MCF 10A (cell line): ENCODE data around the gene POLR1E. TPM values are rescaled to one million over a fixed set of nuclear protein-coding genes. Genes with fewer than 3 reads are reported as not detected.
"Not testable (repeated sequence)": the region's sequence is repeated elsewhere in the genome, so short reads cannot be mapped to it uniquely, and the experiment has no call there.

Experiments used
- BruUV-seq: library from RNA; stranded (reverse); fragments of 400-500 nt; replicated peaks from 2 replicates; lab custom pipeline; 2021; lab: Mats Ljungman, UMichigan
- CTCF ChIA-PET: fragments of 300-600 bp; sonication (Branson Sonifier 250); formaldehyde crosslinking; extraction: SDS; loops from one replicate; lab custom pipeline; 2021; ENCODE audit warnings: antibody characterized with exemption, inconsistent platforms; lab: Yijun Ruan, JAX
- POLR2A ChIA-PET: fragments of 300-600, 350-650 bp; sonication (Branson Sonifier 250); formaldehyde crosslinking; extraction: SDS; loops from one replicate; lab custom pipeline; 2020; ENCODE audit warnings: antibody characterized with exemption, inconsistent platforms; lab: Yijun Ruan, JAX
- DNase-seq: peaks from one replicate; pipeline ENCODE4 v3.0.0-alpha.2; 2018; ENCODE audit not compliant: unreplicated experiment
- H3K27ac Mint-ChIP-seq: one replicate; pipeline ENCODE4 v1.8.0; 2022; ENCODE audit warnings: mild to moderate bottlenecking, low read depth, mixed read lengths; ENCODE audit not compliant: unreplicated experiment
- H3K27me3 Mint-ChIP-seq: one replicate; pipeline ENCODE4 v1.8.0; 2022; ENCODE audit warnings: mixed read lengths; ENCODE audit not compliant: insufficient read depth, unreplicated experiment
- H3K36me3 Mint-ChIP-seq: one replicate; pipeline ENCODE4 v1.8.0; 2022; ENCODE audit warnings: mild to moderate bottlenecking, moderate library complexity, mixed read lengths; ENCODE audit not compliant: insufficient read depth, unreplicated experiment
- H3K4me1 Mint-ChIP-seq: one replicate; pipeline ENCODE4 v1.8.0; 2022; ENCODE audit warnings: mixed read lengths; ENCODE audit not compliant: insufficient read depth, unreplicated experiment
- H3K4me3 Mint-ChIP-seq: one replicate; pipeline ENCODE4 v1.8.0; 2022; ENCODE audit warnings: mild to moderate bottlenecking, moderate library complexity, mixed read lengths; ENCODE audit not compliant: unreplicated experiment
- H3K9me3 Mint-ChIP-seq: one replicate; pipeline ENCODE4 v1.8.0; 2022; ENCODE audit warnings: mixed read lengths; ENCODE audit not compliant: unreplicated experiment
- intact Hi-C: fragments of 100-400 bp; cut with micrococcal nuclease; formaldehyde crosslinking; loops from 2 replicates; pipeline ENCODE4 v1.14.1; 2022
- total RNA-seq: library from RNA; stranded (reverse); gene quantifications from 2 replicates; pipeline ENCODE4 v1.2.3, GENCODE V29; 2022
- TF ChIP-seq, protein P1 (sequence below): fragments of 200-600 bp; IDR thresholded peaks from one replicate; pipeline ENCODE4 v1.8.0; 2022; ENCODE audit warnings: antibody characterized with exemption, mild to moderate bottlenecking; ENCODE audit not compliant: unreplicated experiment

Gene POLR1E
- total RNA-seq, 1 experiment from 2014 or later = 50.3 TPM

DNA sequence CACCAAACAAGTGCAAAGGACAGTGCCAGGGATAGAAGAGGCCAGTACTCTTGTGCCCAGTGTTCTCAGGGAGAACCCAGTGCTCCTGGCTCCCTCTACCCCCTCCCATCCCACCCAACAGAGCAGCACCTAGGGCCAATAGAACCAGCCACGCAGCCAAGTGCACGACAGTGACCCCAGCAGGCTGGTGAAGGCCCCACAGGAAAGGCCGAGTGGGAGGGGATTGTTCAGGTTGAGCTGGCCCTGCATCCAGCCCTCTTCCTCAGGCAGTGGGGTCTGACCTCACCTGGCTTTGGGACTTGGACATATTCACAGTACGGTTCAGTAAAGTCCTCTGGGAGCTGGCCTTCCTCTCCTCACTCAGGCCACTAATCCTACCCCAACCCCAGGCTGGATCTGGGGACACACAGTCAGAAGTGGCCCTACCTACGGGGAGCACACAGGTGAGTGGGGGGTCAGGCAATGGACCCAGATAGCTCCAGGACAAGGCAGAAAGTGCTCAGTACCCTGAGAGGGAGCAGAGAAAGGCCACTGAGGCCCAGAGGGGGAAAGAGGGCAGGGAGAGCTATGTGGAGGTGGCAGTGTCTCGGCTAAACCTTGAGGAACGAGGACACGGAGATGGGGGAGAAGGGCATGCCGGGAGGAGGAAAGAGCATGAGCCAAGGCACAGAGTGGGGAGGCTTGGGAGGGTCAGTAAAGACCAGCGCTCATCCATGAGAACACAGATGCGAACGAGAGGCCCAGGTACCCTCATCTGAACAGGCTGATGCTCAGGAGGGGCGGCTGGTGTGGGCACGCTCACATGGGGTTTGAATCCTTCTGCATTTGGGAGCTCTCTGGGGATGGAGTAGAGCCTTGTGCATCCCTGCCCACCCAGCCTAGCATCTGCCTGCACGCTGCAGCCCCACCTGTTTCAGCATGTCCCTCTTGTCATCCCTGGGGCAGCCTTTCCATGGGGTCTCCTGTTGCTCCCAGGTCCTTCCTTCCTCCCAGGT, 25.6 kb downstream of the POLR1E start:
- intact Hi-C loops = no loop called here
- DNase-seq = peak; percentile 11
- Mint-ChIP-seq H3K9me3 (no peaks in the 10 kb centered on the region), H3K36me3 (peaks cover 10% of the 10 kb centered on the region), H3K4me1 (no peaks in the 10 kb centered on the region), H3K27ac (no peak overlapping the region), H3K27me3 (no peaks in the 10 kb centered on the region), H3K4me3 (no peak overlapping the region)
- no TSS peak for BruUV-seq
- ChIA-PET CTCF (no interaction called here), POLR2A (interaction anchor here (0.7 to 1.1 kb wide), 2 partner anchors 10 to 16 kb away, joined by 3 to 4 read pairs; no protein-coding TSS in a partner anchor)
- TF ChIP-seq, protein P1, sequence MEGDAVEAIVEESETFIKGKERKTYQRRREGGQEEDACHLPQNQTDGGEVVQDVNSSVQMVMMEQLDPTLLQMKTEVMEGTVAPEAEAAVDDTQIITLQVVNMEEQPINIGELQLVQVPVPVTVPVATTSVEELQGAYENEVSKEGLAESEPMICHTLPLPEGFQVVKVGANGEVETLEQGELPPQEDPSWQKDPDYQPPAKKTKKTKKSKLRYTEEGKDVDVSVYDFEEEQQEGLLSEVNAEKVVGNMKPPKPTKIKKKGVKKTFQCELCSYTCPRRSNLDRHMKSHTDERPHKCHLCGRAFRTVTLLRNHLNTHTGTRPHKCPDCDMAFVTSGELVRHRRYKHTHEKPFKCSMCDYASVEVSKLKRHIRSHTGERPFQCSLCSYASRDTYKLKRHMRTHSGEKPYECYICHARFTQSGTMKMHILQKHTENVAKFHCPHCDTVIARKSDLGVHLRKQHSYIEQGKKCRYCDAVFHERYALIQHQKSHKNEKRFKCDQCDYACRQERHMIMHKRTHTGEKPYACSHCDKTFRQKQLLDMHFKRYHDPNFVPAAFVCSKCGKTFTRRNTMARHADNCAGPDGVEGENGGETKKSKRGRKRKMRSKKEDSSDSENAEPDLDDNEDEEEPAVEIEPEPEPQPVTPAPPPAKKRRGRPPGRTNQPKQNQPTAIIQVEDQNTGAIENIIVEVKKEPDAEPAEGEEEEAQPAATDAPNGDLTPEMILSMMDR = no peak

DNA sequence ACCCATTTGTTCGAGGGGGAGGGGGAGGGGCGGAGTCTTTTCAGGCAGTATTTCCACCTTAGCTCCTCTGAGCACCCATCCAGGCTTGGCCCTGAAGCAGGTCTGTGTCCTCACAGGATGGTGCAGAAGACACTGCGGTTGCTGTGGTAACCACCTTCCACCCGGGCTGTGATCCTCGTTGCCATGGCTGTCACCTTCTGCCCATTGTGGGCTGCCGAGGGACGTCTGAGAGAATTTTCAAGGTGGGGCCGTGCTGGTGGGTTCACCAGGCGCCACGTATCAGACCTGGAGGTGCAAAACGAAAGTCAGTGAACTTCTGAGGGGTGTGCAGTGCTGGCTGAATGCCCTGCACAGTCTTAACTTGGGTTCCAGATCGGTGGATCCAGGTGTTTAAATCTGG, 26.7 kb downstream of the POLR1E start:
- H3K4me1 Mint-ChIP-seq = no peaks in the 10 kb centered on the region
- intact Hi-C loops = no loop called here
- POLR2A ChIA-PET = interaction anchor here (1.1 kb wide), 1 partner anchor 11 kb away, joined by 4 read pairs; no protein-coding TSS in a partner anchor
- no peak overlapping the region for H3K4me3 Mint-ChIP-seq
- H3K27me3 Mint-ChIP-seq = no peaks in the 10 kb centered on the region
- no peak for DNase-seq
- peaks cover 10% of the 10 kb centered on the region for H3K36me3 Mint-ChIP-seq
- H3K27ac Mint-ChIP-seq = no peak overlapping the region
- H3K9me3 Mint-ChIP-seq = no peaks in the 10 kb centered on the region
- CTCF ChIA-PET = no interaction called here
- TF ChIP-seq, protein P1 = no peak
- no TSS peak for BruUV-seq

DNA sequence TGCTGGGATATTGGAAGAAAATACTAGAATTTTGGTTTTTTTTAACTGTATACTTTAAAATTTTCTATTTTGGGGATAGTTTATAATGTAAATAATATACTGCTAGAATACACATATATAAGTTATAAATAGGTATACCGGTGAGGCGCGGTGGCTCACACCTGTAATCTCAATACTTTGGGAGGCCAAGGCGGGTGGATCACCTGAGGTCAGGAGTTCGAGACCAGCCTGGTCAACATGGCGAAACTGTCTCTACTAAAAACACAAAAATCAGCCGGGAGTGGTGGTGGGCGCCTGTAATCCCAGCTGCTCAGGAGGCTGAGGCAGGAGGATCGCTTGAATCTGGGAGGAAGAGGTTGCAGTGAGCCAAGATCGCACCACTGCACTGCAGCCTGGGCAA, 28.7 kb downstream of the POLR1E start:
- intact Hi-C loops, DNase-seq, H3K36me3 Mint-ChIP-seq, BruUV-seq, H3K9me3 Mint-ChIP-seq, H3K4me3 Mint-ChIP-seq, H3K27me3 Mint-ChIP-seq, H3K4me1 Mint-ChIP-seq, H3K27ac Mint-ChIP-seq: not testable (repeated sequence)
- ChIA-PET POLR2A (interaction anchor here (0.6 to 1.8 kb wide), 2 partner anchors 28 to 92 kb away, joined by 3 to 4 read pairs; no protein-coding TSS in a partner anchor), CTCF (interaction anchor here (1.2 kb wide), 1 partner anchor 887 kb away, joined by 3 read pairs; no protein-coding TSS in a partner anchor)

DNA sequence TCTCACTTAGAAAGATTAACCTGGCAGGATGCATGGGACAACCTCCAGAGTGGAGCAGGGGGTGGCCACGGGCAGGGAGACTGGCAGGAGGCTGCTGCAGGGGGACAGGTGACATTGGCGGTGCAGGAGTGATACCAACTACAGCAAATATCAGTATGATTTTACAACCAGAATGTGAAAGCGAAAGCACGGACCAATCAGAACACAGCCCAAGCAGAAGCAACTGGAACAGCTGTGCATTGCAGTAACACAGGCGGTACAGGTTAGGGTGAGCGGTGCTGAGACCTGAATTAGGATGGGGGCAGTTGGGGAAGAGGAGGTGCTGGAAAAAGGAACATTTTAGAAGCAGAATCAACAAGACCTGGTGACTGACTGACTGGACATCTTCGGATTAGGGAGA, 29.3 kb downstream of the POLR1E start:
- TF ChIP-seq, protein P1 = no peak
- H3K4me1 Mint-ChIP-seq = no peaks in the 10 kb centered on the region
- POLR2A ChIA-PET = interaction anchor here (1.8 kb wide), 1 partner anchor 29 kb away, joined by 4 read pairs; no protein-coding TSS in a partner anchor
- BruUV-seq = no TSS peak
- no peaks in the 10 kb centered on the region for H3K9me3 Mint-ChIP-seq
- no peak for DNase-seq
- no peaks in the 10 kb centered on the region for H3K36me3 Mint-ChIP-seq
- CTCF ChIA-PET = no interaction called here
- intact Hi-C loops = no loop called here
- H3K4me3 Mint-ChIP-seq = no peak overlapping the region
- no peaks in the 10 kb centered on the region for H3K27me3 Mint-ChIP-seq
- H3K27ac Mint-ChIP-seq = no peak overlapping the region
